ENCODE measurements around the gene PTPN20. TPM values are rescaled to one million over a fixed set of nuclear protein-coding genes. Genes with fewer than 3 reads are reported as not detected.
"Not testable (repeated sequence)": the region's sequence is repeated elsewhere in the genome, so short reads cannot be mapped to it uniquely, and the experiment has no call there.

Gene PTPN20
- total RNA-seq, 1 donor from 2014 or later = 5.3 TPM

GRCh38 chr10:46960742-46961141 is 49.5 kb downstream of the PTPN20 start:
- not testable (repeated sequence) for DNase-seq

DNA sequence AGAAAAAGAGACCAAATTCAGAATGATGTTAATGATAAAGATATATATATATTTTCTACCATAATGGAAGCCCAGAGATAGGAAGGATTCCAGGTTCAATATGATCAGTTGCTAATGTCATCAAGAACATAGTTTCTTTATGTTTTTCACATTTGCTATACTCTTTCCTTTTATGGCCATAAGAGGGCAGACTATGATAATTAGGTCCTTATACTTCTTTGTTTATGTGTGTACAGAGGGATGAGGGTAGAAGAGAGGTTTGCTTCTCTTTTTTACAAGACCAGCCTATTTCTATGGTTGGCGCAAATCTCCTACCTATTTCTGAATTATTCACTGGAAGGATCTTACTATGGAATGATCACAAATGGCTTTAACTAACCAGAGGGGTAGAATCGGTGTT is 52.1 kb downstream of the PTPN20 start:
- DNase-seq = not testable (repeated sequence)

- DNase-seq = not testable (repeated sequence)
These were observed 55.8 kb downstream of the PTPN20 start for GRCh38 chr10:46967013-46967412.

GRCh38 chr10:46980223-46980622 is 69.0 kb downstream of the PTPN20 start:
- not testable (repeated sequence) for DNase-seq

DNA sequence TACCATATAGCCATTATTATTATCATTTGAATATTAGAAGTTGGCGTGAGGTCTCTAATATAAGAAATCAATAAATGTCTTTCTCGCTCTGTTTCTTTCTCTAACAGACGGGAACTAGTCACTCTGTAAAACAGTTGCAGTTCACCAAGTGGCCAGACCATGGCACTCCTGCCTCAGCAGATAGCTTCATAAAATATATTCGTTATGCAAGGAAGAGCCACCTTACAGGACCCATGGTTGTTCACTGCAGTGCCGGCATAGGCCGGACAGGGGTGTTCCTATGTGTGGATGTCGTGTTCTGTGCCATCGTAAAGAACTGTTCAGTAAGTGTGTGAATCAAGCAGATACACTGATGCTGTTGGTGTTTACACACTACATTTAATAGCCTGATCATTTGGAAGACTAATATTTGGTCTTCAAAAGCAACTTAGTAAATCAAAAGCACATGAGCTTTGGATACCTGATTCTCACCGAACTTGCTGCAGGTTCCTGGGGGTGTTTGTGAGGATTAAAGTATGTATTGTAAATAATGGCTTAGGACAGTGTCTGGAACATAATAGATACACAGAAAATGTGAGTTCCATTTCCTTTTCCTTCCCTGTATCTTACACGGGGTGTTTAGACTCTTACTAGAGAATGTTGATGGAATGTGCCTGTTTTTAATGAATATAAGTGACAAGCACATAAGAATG is 76.2 kb downstream of the PTPN20 start:
- not testable (repeated sequence) for DNase-seq

- DNase-seq = peak; percentile 57
These were observed 81.8 kb downstream of the PTPN20 start for GRCh38 chr10:46992803-46993561.

DNA sequence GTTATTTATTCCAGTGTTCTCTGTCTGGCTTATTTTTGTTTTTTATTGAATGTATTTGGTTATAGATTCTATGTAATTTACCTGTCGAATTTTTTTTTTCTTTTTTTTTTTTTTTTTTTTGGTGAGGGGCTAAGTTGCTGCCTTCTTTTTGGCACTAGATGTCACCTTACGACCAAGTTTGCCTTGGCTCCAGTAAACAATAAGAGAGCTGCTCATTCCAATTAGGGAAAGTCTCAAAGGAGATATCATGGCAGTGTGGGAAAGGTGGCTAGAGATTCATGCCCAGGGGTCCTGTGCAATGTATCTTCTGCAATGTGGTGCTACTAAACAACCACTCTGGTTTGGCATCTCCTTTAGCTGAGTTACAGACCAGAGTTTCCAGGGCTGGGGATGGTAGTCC is 84.0 kb downstream of the PTPN20 start:
- peak; percentile 3 for DNase-seq

- DNase-seq = no peak
These were observed 87.0 kb downstream of the PTPN20 start for GRCh38 chr10:46998192-46998591.

DNA sequence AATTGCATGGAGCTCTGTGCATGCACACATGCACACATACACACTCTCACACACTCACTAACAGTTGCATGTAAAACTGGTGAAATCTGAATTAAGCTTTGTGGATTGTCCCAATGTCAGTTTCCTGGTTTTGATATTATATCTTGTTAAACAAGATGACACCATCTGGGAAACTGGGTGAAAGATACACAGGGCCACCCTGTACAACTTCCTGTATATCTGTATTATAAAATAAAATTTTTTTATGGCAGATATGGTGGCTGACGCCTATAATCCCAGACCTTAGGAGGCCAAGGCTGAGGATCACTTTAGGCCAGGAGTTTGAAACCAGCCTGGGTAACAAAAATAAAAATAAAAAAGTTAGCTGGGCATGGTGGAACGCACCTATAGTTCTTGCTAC is 87.4 kb downstream of the PTPN20 start:
- DNase-seq = no peak

GRCh38 chr10:46999217-46999616 is 88.0 kb downstream of the PTPN20 start:
- DNase-seq = no peak

- DNase-seq = no peak
These were observed 97.5 kb downstream of the PTPN20 start for GRCh38 chr10:47008769-47009168.

DNA sequence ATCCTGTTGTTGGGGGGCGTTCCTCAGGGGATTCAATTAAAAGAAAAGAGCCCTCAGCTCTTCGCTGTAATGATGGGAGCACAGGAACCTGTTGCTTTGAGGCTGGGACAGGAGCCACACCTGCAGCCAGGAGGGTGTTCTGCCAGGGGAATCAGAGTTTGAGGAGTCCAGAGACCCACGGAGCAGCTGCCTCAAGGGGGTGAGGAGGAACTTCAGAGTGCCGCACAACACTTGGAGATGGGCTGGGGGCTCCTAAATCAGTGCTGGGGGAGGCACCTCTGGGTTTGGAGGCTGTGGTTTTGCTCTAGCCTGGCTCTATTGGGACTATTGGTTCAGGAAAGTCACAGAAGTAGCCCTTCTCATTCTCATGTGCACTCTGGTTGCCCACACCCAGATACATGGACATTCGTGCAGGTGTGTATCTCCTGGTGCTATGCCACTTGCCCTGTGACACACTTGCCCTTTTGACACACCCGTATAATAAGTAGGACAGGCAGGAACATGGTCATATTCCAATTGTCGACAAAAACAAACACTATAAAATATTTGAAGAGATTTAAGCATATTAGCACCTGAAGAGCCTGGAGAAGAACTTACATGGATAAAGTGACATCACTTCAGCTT is 98.1 kb downstream of the PTPN20 start:
- no peak for DNase-seq

DNA sequence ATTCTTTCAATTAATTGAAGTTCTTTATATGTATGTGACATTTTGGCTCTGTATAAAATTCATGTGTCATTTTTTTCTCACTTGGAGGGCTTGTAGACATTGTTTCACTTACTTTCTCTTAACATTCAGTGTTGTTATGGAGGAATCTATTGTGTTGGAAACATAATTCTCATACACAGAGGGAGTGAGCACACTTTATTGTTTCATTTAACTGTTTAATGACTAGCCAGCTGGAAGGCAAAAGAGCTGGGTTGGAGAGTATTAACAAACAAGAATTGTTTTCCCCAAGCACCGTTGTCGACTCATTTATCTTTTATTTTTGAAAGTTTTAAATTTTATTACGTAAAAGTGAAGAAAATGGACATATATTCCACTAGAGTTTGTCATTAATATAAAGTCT is 98.8 kb downstream of the PTPN20 start:
- DNase-seq = no peak

- DNase-seq = no peak
These were observed 101.0 kb downstream of the PTPN20 start for GRCh38 chr10:47012214-47012613.

GRCh38 chr10:47013507-47014154 is 102.4 kb downstream of the PTPN20 start:
- DNase-seq = no peak

DNA sequence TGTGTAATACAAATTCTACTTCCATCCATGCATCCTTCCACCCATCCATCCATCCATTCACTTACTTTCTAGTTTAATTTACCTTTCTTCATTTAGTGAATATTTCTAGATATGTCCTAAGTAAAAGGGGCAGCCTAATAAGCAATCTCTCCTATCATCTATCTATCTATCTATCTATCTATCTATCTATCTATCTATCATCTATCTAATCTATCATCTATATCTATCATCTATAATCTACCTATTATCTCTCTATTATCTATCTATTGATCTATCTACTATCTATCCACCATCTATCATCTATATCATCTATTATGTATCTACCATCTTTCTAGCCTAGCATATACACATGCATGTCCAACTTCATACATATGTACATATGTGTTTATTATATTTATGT is 104.2 kb downstream of the PTPN20 start:
- no peak for DNase-seq

DNA sequence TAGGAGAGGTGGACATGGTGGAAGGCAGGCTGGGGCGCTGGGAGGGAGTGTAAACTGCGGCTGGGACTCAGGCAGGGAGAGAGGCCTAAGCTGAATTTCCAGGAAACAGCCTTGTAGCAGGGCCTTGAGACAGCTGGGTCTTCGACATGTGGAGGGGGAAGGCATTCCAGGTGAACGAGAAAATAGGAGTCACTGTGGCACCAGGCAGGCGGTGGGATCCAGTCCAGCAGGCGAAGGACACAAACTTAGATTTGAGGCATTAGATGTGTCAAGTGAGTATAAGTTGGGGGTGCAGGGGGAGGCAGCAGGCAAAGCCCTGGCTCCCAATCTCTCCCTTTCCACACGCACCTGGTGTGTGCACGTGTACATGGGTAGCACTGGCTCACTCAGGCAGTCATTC is 105.3 kb downstream of the PTPN20 start:
- DNase-seq = no peak

- no peak for DNase-seq
These were observed 107.0 kb downstream of the PTPN20 start for GRCh38 chr10:47018026-47018735.

DNA sequence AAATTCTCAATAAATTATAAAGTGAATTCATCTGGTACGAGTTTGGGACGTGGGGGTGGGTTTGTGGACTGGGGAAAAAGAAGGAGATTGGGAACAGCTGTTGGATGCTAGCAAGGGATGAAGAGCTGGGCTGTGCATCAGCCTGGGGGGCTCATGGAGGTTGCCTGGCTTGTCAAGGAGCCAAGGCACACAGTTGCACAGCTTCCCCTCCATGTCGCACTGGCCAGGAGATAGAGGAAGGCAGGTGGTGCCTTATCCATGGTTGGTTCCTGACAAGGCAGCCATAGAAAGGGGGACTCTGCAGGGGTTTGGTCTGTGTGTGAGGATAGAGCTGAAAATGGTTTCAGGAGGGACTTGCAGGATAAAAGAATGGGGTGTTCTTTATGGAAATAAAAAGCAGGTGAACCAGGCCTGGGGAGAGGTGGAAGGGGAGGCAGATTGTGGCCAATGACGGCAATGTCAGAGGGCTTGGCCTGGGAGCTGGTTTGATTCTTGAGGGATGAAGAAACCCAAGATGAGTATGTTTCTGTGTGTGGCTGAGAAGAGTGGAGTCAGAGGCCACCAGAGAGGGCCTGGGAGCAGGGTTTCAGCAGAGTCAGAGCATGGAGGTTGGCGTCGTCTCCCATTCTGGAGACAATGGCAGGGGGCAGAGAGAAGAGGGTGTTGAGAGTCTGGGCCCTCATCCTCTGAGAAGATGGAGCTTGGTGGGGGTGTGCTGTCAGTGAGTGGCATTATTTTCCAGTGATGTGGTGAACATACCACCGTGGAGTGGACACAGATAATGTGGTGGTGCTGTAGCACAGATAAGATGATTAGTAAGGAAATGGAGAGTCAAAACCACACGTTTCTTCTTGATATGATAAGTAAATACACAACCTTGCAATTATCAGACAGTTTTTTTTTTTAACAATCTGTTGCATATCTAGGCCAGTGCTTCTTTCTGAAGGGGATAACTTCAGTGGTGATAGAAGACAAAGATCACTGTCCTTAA is 108.2 kb downstream of the PTPN20 start:
- DNase-seq = no peak

DNA sequence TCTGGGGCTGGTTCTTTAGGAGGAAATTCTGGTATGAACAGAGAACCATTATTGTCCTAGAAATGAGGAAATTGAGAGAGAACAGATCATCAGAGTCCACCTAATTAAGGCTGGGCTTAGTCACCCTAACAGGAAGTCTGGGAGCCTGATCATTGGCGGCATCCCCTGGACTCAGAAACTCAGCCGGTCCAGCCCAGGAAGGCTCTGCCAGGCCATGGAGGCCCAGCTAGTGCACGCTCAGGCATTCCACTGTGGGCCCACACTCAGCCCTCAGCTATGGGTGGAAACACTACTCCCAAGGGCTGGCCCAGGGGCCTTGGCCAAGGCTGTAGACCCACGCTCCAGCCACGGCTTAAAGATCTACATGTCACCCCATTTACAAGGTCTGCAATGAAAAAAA is 109.2 kb downstream of the PTPN20 start:
- DNase-seq = peak; percentile 66

- DNase-seq = no peak
These were observed 110.6 kb downstream of the PTPN20 start for GRCh38 chr10:47021850-47022249.

Measured in dermis blood vessel endothelial cell (primary cell).